ENCODE measurements around the gene TMIGD1.

GRCh38 chr17:30340801-30341356, 7.0 kb upstream of the TMIGD1 start:
- TF ChIP-seq, protein P1, sequence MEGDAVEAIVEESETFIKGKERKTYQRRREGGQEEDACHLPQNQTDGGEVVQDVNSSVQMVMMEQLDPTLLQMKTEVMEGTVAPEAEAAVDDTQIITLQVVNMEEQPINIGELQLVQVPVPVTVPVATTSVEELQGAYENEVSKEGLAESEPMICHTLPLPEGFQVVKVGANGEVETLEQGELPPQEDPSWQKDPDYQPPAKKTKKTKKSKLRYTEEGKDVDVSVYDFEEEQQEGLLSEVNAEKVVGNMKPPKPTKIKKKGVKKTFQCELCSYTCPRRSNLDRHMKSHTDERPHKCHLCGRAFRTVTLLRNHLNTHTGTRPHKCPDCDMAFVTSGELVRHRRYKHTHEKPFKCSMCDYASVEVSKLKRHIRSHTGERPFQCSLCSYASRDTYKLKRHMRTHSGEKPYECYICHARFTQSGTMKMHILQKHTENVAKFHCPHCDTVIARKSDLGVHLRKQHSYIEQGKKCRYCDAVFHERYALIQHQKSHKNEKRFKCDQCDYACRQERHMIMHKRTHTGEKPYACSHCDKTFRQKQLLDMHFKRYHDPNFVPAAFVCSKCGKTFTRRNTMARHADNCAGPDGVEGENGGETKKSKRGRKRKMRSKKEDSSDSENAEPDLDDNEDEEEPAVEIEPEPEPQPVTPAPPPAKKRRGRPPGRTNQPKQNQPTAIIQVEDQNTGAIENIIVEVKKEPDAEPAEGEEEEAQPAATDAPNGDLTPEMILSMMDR (IDR thresholded peaks at IDR 0.05 in 8 of 11, conservative IDR thresholded peaks at IDR 0.05 in 3 of 11): no peak
- no peak for TF ChIP-seq POLR2AphosphoS5 (IDR thresholded peaks at IDR 0.05)
- no peak for TF ChIP-seq POLR2A (IDR thresholded peaks at IDR 0.05)
